A549 (cell line): ENCODE results near the gene PHLDA1. TPM values are rescaled to one million over a fixed set of nuclear protein-coding genes. Genes with fewer than 3 reads are reported as not detected.

Source experiments
- CBX8 ChIP-seq: fragments of 200-600 bp; sonication (generic); IDR thresholded peaks from 2 replicates; pipeline ENCODE4 v1.6.1; 2016
- CEBPB ChIP-seq, 2 experiments: fragments of >200 bp in 1 of 2; sonication (Bioruptor Twin) in 1 of 2; formaldehyde crosslinking in 1 of 2; IDR thresholded peaks; 2 replicates each; pipeline ENCODE4 v1.6.1; 2012 to 2016
- CHD2 ChIP-seq: fragments of 150-350 bp; IDR thresholded peaks from 2 replicates; pipeline ENCODE4 v1.6.1; 2014; ENCODE audit warnings: low read length; ENCODE audit not compliant: partially characterized antibody
- ESRRA ChIP-seq: fragments of 150-350 bp; IDR thresholded peaks from 2 replicates; pipeline ENCODE4 v1.6.1; 2014; ENCODE audit warnings: mild to moderate bottlenecking, low read length, borderline replicate concordance
- FOSL2 ChIP-seq, 2 experiments: fragments of 450-650 bp in 1 of 2; fragments of >200 bp in 1 of 2; sonication (Bioruptor Twin) in 1 of 2; formaldehyde crosslinking; IDR thresholded peaks; 2 replicates each; pipeline versions ENCODE4 v1.5.0 to v1.6.1; 2016 to 2020; ENCODE audit warnings: mild to moderate bottlenecking in 1 of 2, moderate library complexity in 1 of 2
- HDAC2 ChIP-seq: fragments of 200-600 bp; sonication (generic); IDR thresholded peaks from 2 replicates; pipeline ENCODE4 v1.6.1; 2016
- HEYL ChIP-seq: fragments of 250-450 bp; sonication (Bioruptor Pico); IDR thresholded peaks from 2 replicates; pipeline ENCODE4 v1.8.0; 2021; ENCODE audit warnings: mild to moderate bottlenecking, moderate library complexity
- HOXB5 ChIP-seq: fragments of 250-450 bp; sonication (Bioruptor Pico); IDR thresholded peaks from 2 replicates; pipeline ENCODE4 v1.5.0; 2020; ENCODE audit warnings: mild to moderate bottlenecking, moderate library complexity
- JUN ChIP-seq, 2 experiments: fragments of >200 bp; sonication (Bioruptor Twin); formaldehyde crosslinking; IDR thresholded peaks; 2 replicates in 1 of 2; 3 replicates in 1 of 2; pipeline ENCODE4 v1.6.1; 2016 to 2017
- KDM1A ChIP-seq: fragments of 200-600 bp; sonication (generic); IDR thresholded peaks from 2 replicates; pipeline ENCODE4 v1.6.1; 2016; ENCODE audit warnings: low read depth, mild to moderate bottlenecking
- MAFK ChIP-seq: fragments of 450-650 bp; IDR thresholded peaks from 2 replicates; pipeline ENCODE4 v1.6.1; 2014; ENCODE audit not compliant: partially characterized antibody
- NPAS2 ChIP-seq: fragments of 250-450 bp; sonication (Bioruptor Pico); IDR thresholded peaks from 2 replicates; pipeline ENCODE4 v1.8.0; 2022; ENCODE audit warnings: mild to moderate bottlenecking, moderate library complexity, borderline replicate concordance
- NR3C1 ChIP-seq: fragments of >200 bp; sonication (Bioruptor Twin); formaldehyde crosslinking; IDR thresholded peaks from 3 replicates; pipeline ENCODE4 v1.6.1; 2017
- PHF8 ChIP-seq: fragments of 200-600 bp; sonication (generic); IDR thresholded peaks from 2 replicates; pipeline ENCODE4 v1.6.1; 2016; ENCODE audit warnings: low read depth, mild to moderate bottlenecking, antibody characterized with exemption, moderate library complexity, borderline replicate concordance
- RARB ChIP-seq: fragments of 250-450 bp; sonication (Bioruptor Pico); IDR thresholded peaks from 2 replicates; pipeline ENCODE4 v1.8.0; 2021; ENCODE audit warnings: mild to moderate bottlenecking, moderate library complexity
- RFX5 ChIP-seq: fragments of 450-650 bp; IDR thresholded peaks from 2 replicates; pipeline ENCODE4 v1.7.1; 2014; ENCODE audit warnings: antibody characterized with exemption, mild to moderate bottlenecking, moderate library complexity
- RNF2 ChIP-seq: fragments of 200-600 bp; sonication (generic); IDR thresholded peaks from 2 replicates; pipeline ENCODE4 v1.6.1; 2016; ENCODE audit warnings: low read depth, mild to moderate bottlenecking, antibody characterized with exemption, moderate library complexity, borderline replicate concordance
- TFCP2L1 ChIP-seq: fragments of 250-450 bp; sonication (Bioruptor Pico); IDR thresholded peaks from 2 replicates; pipeline ENCODE4 v1.5.0; 2021; ENCODE audit warnings: mild to moderate bottlenecking
- ZC3H11A ChIP-seq: fragments of 450-650 bp; IDR thresholded peaks from 2 replicates; pipeline ENCODE4 v1.6.1; 2014; ENCODE audit warnings: antibody characterized with exemption, mild to moderate bottlenecking
- ZFP36 ChIP-seq: fragments of 450-650 bp; IDR thresholded peaks from 2 replicates; pipeline ENCODE4 v1.6.1; 2014; ENCODE audit warnings: borderline replicate concordance; ENCODE audit not compliant: partially characterized antibody
- ZNF302 ChIP-seq: fragments of 250-450 bp; sonication (Bioruptor Pico); IDR thresholded peaks from 2 replicates; pipeline ENCODE4 v1.9.0; 2021; ENCODE audit warnings: inconsistent platforms, mild to moderate bottlenecking, moderate library complexity
- ZSCAN20 ChIP-seq: fragments of 250-450 bp; sonication (Bioruptor Pico); IDR thresholded peaks from 2 replicates; pipeline ENCODE4 v1.8.0; 2022; ENCODE audit warnings: mild to moderate bottlenecking, moderate library complexity
- polyA plus RNA-seq, 4 experiments: library from polyadenylated mRNA; depleted of rRNA in 3 of 4; stranded (reverse); fragments of >200 nt; fragmentation: RNase III in 1 of 4; extraction: RNeasy Plus Mini Kit Qiagen cat#74134 plus additional on column Dnase treatment in 1 of 4; gene quantifications; 2 replicates in 3 of 4; 3 replicates in 1 of 4; pipeline ENCODE4 v1.2.3, GENCODE V29; 2011 to 2017
- TF ChIP-seq, protein P1 (sequence below): fragments of >200 bp; sonication (Bioruptor Twin); formaldehyde crosslinking; IDR thresholded peaks from 3 replicates; pipeline ENCODE4 v1.5.1; 2016
- TF ChIP-seq, protein P2 (sequence below): fragments of >200 bp; sonication (Bioruptor Twin); formaldehyde crosslinking; IDR thresholded peaks from 2 replicates; pipeline ENCODE4 v1.6.1; 2016
- TF ChIP-seq, protein P3 (sequence below): IDR thresholded peaks from 2 replicates; pipeline ENCODE4 v1.6.1; 2012; ENCODE audit warnings: low read depth, borderline replicate concordance
- TF ChIP-seq, protein P4 (sequence below): fragments of >200 bp; sonication (Bioruptor Twin); formaldehyde crosslinking; IDR thresholded peaks from 3 replicates; pipeline ENCODE4 v1.6.1; 2016
- TF ChIP-seq, protein P5 (sequence below): fragments of 200-600 bp; sonication (generic); IDR thresholded peaks from 2 replicates; pipeline ENCODE4 v1.6.1; 2016; ENCODE audit warnings: antibody characterized with exemption, mild to moderate bottlenecking, moderate library complexity
- TF ChIP-seq, protein P6 (sequence below): fragments of 150-350 bp; IDR thresholded peaks from 2 replicates; pipeline ENCODE4 v1.6.1; 2014; ENCODE audit warnings: low read depth, mild to moderate bottlenecking, low read length
- TF ChIP-seq, protein P7 (sequence below): fragments of 250-450 bp; sonication (Bioruptor Pico); IDR thresholded peaks from 2 replicates; pipeline ENCODE4 v1.5.0; 2021; ENCODE audit warnings: mild to moderate bottlenecking, moderate library complexity, borderline replicate concordance
- TF ChIP-seq, protein P8 (sequence below): fragments of 450-650 bp; IDR thresholded peaks from 2 replicates; pipeline ENCODE4 v1.6.1; 2014; ENCODE audit warnings: antibody characterized with exemption

Gene PHLDA1
- polyA plus RNA-seq, 2 of the 4 experiments (the other 2 are of a cell fraction): 43.1 to 71.6 TPM

DNA sequence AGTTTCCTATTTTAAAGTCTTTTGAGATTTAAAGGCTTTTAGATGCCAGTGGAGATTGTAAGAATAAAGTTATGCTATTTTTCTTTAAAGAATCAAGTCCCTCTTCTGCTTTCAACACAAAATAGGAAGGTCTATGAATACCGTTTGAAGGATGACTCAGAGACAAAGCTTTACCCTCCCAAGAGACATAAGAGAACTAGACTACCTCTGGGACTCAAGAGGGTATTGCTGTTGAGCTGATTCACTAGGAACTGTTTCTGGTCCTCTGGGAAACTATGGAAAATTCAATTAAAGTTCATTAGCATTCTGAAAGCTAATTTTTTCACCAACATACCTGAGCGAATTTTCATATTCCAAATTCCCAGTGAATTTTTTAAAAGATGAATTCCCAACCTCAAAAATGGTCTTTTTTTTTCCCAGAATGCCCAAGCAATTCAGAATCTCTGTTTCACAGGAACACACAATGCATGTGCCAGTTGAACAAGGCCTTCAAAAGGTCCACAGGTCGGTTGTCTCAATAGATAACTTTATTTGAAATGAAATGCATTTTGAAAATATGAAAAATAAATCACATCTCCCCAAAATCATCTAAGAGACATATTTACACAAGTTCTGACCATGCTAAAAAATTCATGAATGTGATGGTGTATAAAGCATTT, 6.5 kb downstream of the PHLDA1 start (continued):
- TF ChIP-seq, protein P1, sequence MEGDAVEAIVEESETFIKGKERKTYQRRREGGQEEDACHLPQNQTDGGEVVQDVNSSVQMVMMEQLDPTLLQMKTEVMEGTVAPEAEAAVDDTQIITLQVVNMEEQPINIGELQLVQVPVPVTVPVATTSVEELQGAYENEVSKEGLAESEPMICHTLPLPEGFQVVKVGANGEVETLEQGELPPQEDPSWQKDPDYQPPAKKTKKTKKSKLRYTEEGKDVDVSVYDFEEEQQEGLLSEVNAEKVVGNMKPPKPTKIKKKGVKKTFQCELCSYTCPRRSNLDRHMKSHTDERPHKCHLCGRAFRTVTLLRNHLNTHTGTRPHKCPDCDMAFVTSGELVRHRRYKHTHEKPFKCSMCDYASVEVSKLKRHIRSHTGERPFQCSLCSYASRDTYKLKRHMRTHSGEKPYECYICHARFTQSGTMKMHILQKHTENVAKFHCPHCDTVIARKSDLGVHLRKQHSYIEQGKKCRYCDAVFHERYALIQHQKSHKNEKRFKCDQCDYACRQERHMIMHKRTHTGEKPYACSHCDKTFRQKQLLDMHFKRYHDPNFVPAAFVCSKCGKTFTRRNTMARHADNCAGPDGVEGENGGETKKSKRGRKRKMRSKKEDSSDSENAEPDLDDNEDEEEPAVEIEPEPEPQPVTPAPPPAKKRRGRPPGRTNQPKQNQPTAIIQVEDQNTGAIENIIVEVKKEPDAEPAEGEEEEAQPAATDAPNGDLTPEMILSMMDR: no peak
- TF ChIP-seq HOXB5 (CRISPR knock-in tag): 0 out of 2 replicates have a peak, but pooled peaks have one; percentile 62
- no peak for TF ChIP-seq ZFP36
- TF ChIP-seq, protein P2, sequence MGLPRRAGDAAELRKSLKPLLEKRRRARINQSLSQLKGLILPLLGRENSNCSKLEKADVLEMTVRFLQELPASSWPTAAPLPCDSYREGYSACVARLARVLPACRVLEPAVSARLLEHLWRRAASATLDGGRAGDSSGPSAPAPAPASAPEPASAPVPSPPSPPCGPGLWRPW: no peak
- no peak for TF ChIP-seq HDAC2
- TF ChIP-seq ZNF302 (CRISPR knock-in tag): 0 out of 2 replicates have a peak, but pooled peaks have one; percentile 61
- no peak; the same call in 1 of the 2 replicates for TF ChIP-seq RARB (CRISPR knock-in tag)
- TF ChIP-seq CHD2: peak; percentile 16
- no peak for TF ChIP-seq KDM1A
- TF ChIP-seq, protein P3, sequence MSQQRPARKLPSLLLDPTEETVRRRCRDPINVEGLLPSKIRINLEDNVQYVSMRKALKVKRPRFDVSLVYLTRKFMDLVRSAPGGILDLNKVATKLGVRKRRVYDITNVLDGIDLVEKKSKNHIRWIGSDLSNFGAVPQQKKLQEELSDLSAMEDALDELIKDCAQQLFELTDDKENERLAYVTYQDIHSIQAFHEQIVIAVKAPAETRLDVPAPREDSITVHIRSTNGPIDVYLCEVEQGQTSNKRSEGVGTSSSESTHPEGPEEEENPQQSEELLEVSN: no peak
- 0 out of 4 replicates have a peak, but pooled peaks of 1 of the 2 experiments have one; percentile 3 for TF ChIP-seq CEBPB (IDR thresholded peaks at IDR 0.05)
- TF ChIP-seq ZSCAN20 (CRISPR knock-in tag): no peak
- TF ChIP-seq ZC3H11A: no peak
- TF ChIP-seq JUN (IDR thresholded peaks at IDR 0.05): no peak
- no peak for TF ChIP-seq TFCP2L1
- TF ChIP-seq, protein P4, sequence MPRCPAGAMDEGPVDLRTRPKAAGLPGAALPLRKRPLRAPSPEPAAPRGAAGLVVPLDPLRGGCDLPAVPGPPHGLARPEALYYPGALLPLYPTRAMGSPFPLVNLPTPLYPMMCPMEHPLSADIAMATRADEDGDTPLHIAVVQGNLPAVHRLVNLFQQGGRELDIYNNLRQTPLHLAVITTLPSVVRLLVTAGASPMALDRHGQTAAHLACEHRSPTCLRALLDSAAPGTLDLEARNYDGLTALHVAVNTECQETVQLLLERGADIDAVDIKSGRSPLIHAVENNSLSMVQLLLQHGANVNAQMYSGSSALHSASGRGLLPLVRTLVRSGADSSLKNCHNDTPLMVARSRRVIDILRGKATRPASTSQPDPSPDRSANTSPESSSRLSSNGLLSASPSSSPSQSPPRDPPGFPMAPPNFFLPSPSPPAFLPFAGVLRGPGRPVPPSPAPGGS: no peak
- TF ChIP-seq PHF8: no peak
- TF ChIP-seq, protein P5, sequence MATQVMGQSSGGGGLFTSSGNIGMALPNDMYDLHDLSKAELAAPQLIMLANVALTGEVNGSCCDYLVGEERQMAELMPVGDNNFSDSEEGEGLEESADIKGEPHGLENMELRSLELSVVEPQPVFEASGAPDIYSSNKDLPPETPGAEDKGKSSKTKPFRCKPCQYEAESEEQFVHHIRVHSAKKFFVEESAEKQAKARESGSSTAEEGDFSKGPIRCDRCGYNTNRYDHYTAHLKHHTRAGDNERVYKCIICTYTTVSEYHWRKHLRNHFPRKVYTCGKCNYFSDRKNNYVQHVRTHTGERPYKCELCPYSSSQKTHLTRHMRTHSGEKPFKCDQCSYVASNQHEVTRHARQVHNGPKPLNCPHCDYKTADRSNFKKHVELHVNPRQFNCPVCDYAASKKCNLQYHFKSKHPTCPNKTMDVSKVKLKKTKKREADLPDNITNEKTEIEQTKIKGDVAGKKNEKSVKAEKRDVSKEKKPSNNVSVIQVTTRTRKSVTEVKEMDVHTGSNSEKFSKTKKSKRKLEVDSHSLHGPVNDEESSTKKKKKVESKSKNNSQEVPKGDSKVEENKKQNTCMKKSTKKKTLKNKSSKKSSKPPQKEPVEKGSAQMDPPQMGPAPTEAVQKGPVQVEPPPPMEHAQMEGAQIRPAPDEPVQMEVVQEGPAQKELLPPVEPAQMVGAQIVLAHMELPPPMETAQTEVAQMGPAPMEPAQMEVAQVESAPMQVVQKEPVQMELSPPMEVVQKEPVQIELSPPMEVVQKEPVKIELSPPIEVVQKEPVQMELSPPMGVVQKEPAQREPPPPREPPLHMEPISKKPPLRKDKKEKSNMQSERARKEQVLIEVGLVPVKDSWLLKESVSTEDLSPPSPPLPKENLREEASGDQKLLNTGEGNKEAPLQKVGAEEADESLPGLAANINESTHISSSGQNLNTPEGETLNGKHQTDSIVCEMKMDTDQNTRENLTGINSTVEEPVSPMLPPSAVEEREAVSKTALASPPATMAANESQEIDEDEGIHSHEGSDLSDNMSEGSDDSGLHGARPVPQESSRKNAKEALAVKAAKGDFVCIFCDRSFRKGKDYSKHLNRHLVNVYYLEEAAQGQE: no peak
- TF ChIP-seq, protein P6, sequence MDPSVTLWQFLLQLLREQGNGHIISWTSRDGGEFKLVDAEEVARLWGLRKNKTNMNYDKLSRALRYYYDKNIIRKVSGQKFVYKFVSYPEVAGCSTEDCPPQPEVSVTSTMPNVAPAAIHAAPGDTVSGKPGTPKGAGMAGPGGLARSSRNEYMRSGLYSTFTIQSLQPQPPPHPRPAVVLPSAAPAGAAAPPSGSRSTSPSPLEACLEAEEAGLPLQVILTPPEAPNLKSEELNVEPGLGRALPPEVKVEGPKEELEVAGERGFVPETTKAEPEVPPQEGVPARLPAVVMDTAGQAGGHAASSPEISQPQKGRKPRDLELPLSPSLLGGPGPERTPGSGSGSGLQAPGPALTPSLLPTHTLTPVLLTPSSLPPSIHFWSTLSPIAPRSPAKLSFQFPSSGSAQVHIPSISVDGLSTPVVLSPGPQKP: no peak
- TF ChIP-seq NPAS2: no peak
- TF ChIP-seq MAFK: no peak
- TF ChIP-seq NR3C1: no peak
- TF ChIP-seq, protein P7, sequence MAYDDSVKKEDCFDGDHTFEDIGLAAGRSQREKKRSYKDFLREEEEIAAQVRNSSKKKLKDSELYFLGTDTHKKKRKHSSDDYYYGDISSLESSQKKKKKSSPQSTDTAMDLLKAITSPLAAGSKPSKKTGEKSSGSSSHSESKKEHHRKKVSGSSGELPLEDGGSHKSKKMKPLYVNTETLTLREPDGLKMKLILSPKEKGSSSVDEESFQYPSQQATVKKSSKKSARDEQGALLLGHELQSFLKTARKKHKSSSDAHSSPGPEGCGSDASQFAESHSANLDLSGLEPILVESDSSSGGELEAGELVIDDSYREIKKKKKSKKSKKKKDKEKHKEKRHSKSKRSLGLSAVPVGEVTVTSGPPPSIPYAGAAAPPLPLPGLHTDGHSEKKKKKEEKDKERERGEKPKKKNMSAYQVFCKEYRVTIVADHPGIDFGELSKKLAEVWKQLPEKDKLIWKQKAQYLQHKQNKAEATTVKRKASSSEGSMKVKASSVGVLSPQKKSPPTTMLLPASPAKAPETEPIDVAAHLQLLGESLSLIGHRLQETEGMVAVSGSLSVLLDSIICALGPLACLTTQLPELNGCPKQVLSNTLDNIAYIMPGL (CRISPR knock-in tag): peak; percentile 26; the same call in 1 of the 2 replicates
- no peak for TF ChIP-seq HEYL (CRISPR knock-in tag)
- TF ChIP-seq FOSL2 (IDR thresholded peaks at IDR 0.05): 0 out of 2 replicates have a peak, but pooled peaks have one; percentile 41
- peak; percentile 84 for TF ChIP-seq FOSL2 (CRISPR knock-in tag; IDR thresholded peaks at IDR 0.05)
- TF ChIP-seq, protein P8, sequence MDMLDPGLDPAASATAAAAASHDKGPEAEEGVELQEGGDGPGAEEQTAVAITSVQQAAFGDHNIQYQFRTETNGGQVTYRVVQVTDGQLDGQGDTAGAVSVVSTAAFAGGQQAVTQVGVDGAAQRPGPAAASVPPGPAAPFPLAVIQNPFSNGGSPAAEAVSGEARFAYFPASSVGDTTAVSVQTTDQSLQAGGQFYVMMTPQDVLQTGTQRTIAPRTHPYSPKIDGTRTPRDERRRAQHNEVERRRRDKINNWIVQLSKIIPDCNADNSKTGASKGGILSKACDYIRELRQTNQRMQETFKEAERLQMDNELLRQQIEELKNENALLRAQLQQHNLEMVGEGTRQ: no peak
- no peak for TF ChIP-seq CBX8
- TF ChIP-seq RNF2: no peak
- TF ChIP-seq ESRRA: no peak
- no peak for TF ChIP-seq RFX5
